Activated CD8-positive, alpha-beta T cell treated with anti-CD3 and anti-CD28 coated beads for 36 hours (primary cell): ENCODE data around the gene MTURN. TPM values are rescaled to one million over a fixed set of nuclear protein-coding genes. Genes with fewer than 3 reads are reported as not detected.

Experiments
- ATAC-seq: fragments of 200-7000 bp; cut with Tn5 transposase; one replicate; pipeline ENCODE4 v1.10.0; 2021; ENCODE audit warnings: mild to moderate bottlenecking, moderate library complexity
- CTCF ChIA-PET: fragments of 350-600 bp; sonication (Branson Sonifier 250); formaldehyde crosslinking; loops from one replicate; lab custom pipeline; 2021; ENCODE audit warnings: antibody characterized with exemption; lab: Charles Lee
- POLR2A ChIA-PET: fragments of 350-600 bp; sonication (Branson Sonifier 250); formaldehyde crosslinking; loops from one replicate; lab custom pipeline; 2021; ENCODE audit warnings: antibody characterized with exemption; lab: Charles Lee
- DNase-seq: peaks from one replicate; pipeline ENCODE4 v3.0.0-alpha.2; 2020
- H3K27ac Mint-ChIP-seq: one replicate; pipeline ENCODE4 v1.8.0; 2021; ENCODE audit warnings: mild to moderate bottlenecking, mixed read lengths
- H3K27me3 Mint-ChIP-seq: one replicate; pipeline ENCODE4 v1.8.0; 2021; ENCODE audit warnings: mixed read lengths
- H3K36me3 Mint-ChIP-seq: one replicate; pipeline ENCODE4 v1.8.0; 2021; ENCODE audit warnings: low read depth, mixed read lengths
- H3K4me1 Mint-ChIP-seq: one replicate; pipeline ENCODE4 v1.8.0; 2021; ENCODE audit warnings: low read depth, mixed read lengths
- H3K4me3 Mint-ChIP-seq: one replicate; pipeline ENCODE4 v1.8.0; 2021; ENCODE audit warnings: mild to moderate bottlenecking, moderate library complexity, mixed read lengths
- H3K9me3 Mint-ChIP-seq: one replicate; pipeline ENCODE4 v1.8.0; 2021; ENCODE audit warnings: mixed read lengths
- CTCF ChIP-seq: fragments of 200-600 bp; IDR thresholded peaks from one replicate; pipeline ENCODE4 v1.8.0; 2022; ENCODE audit warnings: antibody characterized with exemption, mild to moderate bottlenecking
- intact Hi-C: fragments of 100-400 bp; cut with micrococcal nuclease; formaldehyde crosslinking; loops from one replicate; pipeline ENCODE4 v1.10.0; 2022
- total RNA-seq, 2 experiments: library from RNA; stranded (reverse); gene quantifications; one replicate each; pipeline ENCODE4 v1.2.3, GENCODE V29; 2021

The MTURN gene
- total RNA-seq, 2 experiments from 2014 or later: 3.2 to 3.3 TPM

GRCh38 chr7:30196408-30196807 is 61.6 kb downstream of the MTURN start:
- CTCF ChIA-PET: no interaction called here
- no peak overlapping the region for H3K27ac Mint-ChIP-seq
- no peaks in the 10 kb centered on the region for H3K4me1 Mint-ChIP-seq
- POLR2A ChIA-PET: no interaction called here
- no peak for DNase-seq
- no peaks in the 10 kb centered on the region for H3K27me3 Mint-ChIP-seq
- peaks cover 2% of the 10 kb centered on the region for H3K36me3 Mint-ChIP-seq
- no peak overlapping the region for H3K4me3 Mint-ChIP-seq
- peaks cover 12% of the 10 kb centered on the region for H3K9me3 Mint-ChIP-seq
- no peak for ATAC-seq
- TF ChIP-seq CTCF: no peak
- intact Hi-C loops: no loop called here

DNA sequence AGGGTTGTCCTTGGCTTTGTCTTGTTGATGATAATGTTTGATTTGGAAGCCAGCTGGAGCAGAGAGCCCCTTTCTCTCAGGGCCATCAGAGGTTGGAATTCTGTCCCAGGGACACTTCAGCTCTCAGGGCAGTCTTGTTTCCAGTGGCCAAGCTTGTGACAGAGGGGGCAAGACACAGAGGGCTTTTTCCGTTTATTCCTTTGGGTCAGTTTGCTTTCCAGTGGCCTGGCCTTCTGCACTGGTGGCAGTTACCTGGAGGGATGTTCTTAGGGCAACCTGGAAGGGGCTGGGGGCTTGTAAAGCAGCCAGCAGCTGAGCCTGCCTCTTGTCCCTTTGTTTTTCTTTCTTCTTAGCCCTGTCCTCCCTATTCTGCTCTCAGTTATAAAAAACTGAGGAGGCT is 62.7 kb downstream of the MTURN start:
- ChIA-PET CTCF (no interaction called here), POLR2A (no interaction called here)
- no peak for TF ChIP-seq CTCF
- no peaks in the 10 kb centered on the region for H3K4me1 Mint-ChIP-seq
- peaks cover 12% of the 10 kb centered on the region for H3K9me3 Mint-ChIP-seq
- no peaks in the 10 kb centered on the region for H3K27me3 Mint-ChIP-seq
- no peak overlapping the region for H3K4me3 Mint-ChIP-seq
- no peak for ATAC-seq
- H3K36me3 Mint-ChIP-seq: peaks cover 2% of the 10 kb centered on the region
- no peak overlapping the region for H3K27ac Mint-ChIP-seq
- DNase-seq: no peak
- intact Hi-C loops: no loop called here

DNA sequence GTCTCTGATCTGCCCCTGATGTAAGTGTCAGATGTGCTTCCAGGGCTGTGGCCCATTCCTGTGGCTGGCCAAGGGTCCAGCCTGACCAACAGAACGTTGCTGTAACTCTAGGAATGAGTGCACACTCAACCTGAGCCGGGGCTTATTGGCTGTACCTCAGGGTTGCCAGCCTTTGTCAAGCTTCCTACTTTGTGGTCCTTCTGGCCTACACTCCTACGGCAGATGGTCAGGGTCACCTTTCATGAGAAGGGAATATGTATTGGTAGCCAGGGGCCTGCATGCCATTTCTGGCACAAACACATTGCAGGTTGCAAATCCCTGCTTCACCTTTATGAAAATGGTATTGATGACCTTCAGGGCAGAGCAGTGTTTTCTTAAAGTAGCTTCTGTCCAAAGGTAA is 64.5 kb downstream of the MTURN start:
- ChIA-PET CTCF (no interaction called here), POLR2A (no interaction called here)
- DNase-seq (no peak), ATAC-seq (no peak)
- no peak for TF ChIP-seq CTCF
- Mint-ChIP-seq H3K4me3 (no peak overlapping the region), H3K36me3 (peaks cover 2% of the 10 kb centered on the region), H3K4me1 (no peaks in the 10 kb centered on the region), H3K27ac (no peak overlapping the region), H3K9me3 (peaks cover 12% of the 10 kb centered on the region), H3K27me3 (no peaks in the 10 kb centered on the region)
- intact Hi-C loops: no loop called here

GRCh38 chr7:30200591-30200990 is 65.8 kb downstream of the MTURN start:
- ATAC-seq (no peak), DNase-seq (no peak)
- intact Hi-C loops: no loop called here
- Mint-ChIP-seq H3K27ac (no peak overlapping the region), H3K4me1 (no peaks in the 10 kb centered on the region), H3K27me3 (no peaks in the 10 kb centered on the region), H3K4me3 (no peak overlapping the region), H3K9me3 (peaks cover 11% of the 10 kb centered on the region), H3K36me3 (peaks cover 2% of the 10 kb centered on the region)
- ChIA-PET POLR2A (no interaction called here), CTCF (no interaction called here)
- no peak for TF ChIP-seq CTCF

DNA sequence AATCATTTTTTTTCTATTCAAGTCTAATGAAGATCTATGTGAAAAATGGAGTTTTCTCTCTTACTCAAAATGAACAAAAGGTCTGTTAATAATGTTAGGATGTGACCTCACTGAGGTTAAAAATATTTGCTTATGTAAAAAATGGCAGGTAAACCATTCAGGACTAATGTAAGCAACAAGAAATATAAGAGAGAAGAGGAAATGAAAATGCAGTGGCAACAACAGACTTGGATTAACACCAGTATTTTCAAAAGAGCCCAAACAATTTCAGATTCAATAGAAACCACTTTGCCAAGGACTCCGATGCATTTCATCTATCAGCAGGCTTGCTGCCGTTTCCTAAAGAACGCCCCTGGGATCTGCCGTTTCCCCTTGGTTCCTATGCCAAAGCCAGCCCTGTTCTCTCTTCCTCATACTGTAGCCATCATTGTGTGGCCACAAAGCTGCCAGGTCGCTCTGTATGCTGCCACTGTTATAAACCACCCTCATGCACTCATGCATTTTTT is 66.4 kb downstream of the MTURN start:
- ATAC-seq (no peak), DNase-seq (no peak)
- H3K27me3 Mint-ChIP-seq: no peaks in the 10 kb centered on the region
- CTCF ChIA-PET: no interaction called here
- POLR2A ChIA-PET: no interaction called here
- peaks cover 6% of the 10 kb centered on the region for H3K9me3 Mint-ChIP-seq
- no peak overlapping the region for H3K4me3 Mint-ChIP-seq
- TF ChIP-seq CTCF: no peak
- H3K4me1 Mint-ChIP-seq: no peaks in the 10 kb centered on the region
- no peak overlapping the region for H3K27ac Mint-ChIP-seq
- H3K36me3 Mint-ChIP-seq: no peaks in the 10 kb centered on the region
- intact Hi-C loops: no loop called here
